Sigmoid colon (tissue), 7 donors: ENCODE measurements around the gene C9orf40. TPM values are rescaled to one million over a fixed set of nuclear protein-coding genes. Genes with fewer than 3 reads are reported as not detected.

Source experiments
- DNase-seq: peaks from one replicate; pipeline ENCODE4 v3.0.0-alpha.2; 2019
- H3K27ac ChIP-seq, 4 donors: fragments of 200-600 bp; sonication (generic); one replicate each; pipeline ENCODE4 v1.5.1; 2016 to 2019; ENCODE audit warnings: mild to moderate bottlenecking in 1 of 4
- H3K27me3 ChIP-seq, 3 donors: fragments of 200-600 bp; sonication (generic); one replicate each; pipeline ENCODE4 v1.5.1; 2019; ENCODE audit warnings: mild to moderate bottlenecking in 1 of 3
- H3K36me3 ChIP-seq, 4 donors: fragments of 200-600 bp; sonication (generic); one replicate each; pipeline ENCODE4 v1.5.1; 2016 to 2019
- H3K4me1 ChIP-seq, 4 donors: fragments of 200-600 bp; sonication (generic); one replicate each; pipeline ENCODE4 v1.5.1; 2017 to 2019
- H3K4me3 ChIP-seq, 4 donors: fragments of 200-600 bp; sonication (generic); one replicate each; pipeline ENCODE4 v1.5.1; 2017 to 2019; ENCODE audit warnings: mild to moderate bottlenecking in 2 of 4, moderate library complexity in 1 of 4
- H3K9me3 ChIP-seq, 4 donors: fragments of 200-600 bp in 3 of 4; sonication (generic) in 3 of 4; one replicate each; pipeline versions ENCODE4 v1.5.1 to v1.6.1; 2013 to 2019
- CTCF ChIP-seq, 4 experiments: fragments of 450-650 bp in 3 of 4; fragments of 200-600 bp in 1 of 4; IDR thresholded peaks; one replicate each; pipeline ENCODE4 v1.5.1; 2016 to 2019; ENCODE audit warnings: antibody characterized with exemption in 4 of 4, mild to moderate bottlenecking in 3 of 4, moderate library complexity in 2 of 4
- EP300 ChIP-seq, 4 donors: sonication (generic); formaldehyde crosslinking; IDR thresholded peaks; one replicate each; pipeline ENCODE4 v1.6.1; 2017; ENCODE audit warnings: antibody characterized with exemption in 4 of 4
- POLR2A ChIP-seq, 2 donors: fragments of 450-650 bp; IDR thresholded peaks; one replicate each; pipeline ENCODE4 v1.6.1; 2016; ENCODE audit warnings: antibody characterized with exemption in 2 of 2, mild to moderate bottlenecking in 2 of 2, moderate library complexity in 2 of 2
- POLR2AphosphoS5 ChIP-seq, 4 donors: sonication (generic); formaldehyde crosslinking; IDR thresholded peaks; one replicate each; pipeline ENCODE4 v1.6.1; 2017; ENCODE audit warnings: antibody characterized with exemption in 4 of 4
- WGBS, 2 donors: extraction: QIAGEN DNeasy Blood & Tissue Kit; methylation state at CpG; one replicate each; pipeline ENCODE4 v1.1.7; 2013; 5-methylcytosine and 5-hydroxymethylcytosine counted together
- intact Hi-C: fragments of 100-400 bp; cut with DNase I; formaldehyde crosslinking; loops from one replicate; pipeline ENCODE4 v1.15.1; 2023
- polyA plus RNA-seq, 3 donors: library from polyadenylated mRNA; stranded (reverse); fragments of 200-250 nt; gene quantifications; one replicate each; pipeline ENCODE4 v1.2.3, GENCODE V29; 2013
- total RNA-seq, 4 donors: library from RNA; depleted of rRNA; stranded (reverse); fragments of >200 nt; gene quantifications; one replicate each; pipeline ENCODE4 v1.1.0, GENCODE V29; 2016
- donor health status: healthy with polysubstance abuse.
- donor health status: Bipolar disorder and iron deficiency.
- donor health status: healthy.

Gene C9orf40
- total and polyA plus RNA-seq, 7 donors = 4.9 to 12.3 (median 6.6) TPM

DNA sequence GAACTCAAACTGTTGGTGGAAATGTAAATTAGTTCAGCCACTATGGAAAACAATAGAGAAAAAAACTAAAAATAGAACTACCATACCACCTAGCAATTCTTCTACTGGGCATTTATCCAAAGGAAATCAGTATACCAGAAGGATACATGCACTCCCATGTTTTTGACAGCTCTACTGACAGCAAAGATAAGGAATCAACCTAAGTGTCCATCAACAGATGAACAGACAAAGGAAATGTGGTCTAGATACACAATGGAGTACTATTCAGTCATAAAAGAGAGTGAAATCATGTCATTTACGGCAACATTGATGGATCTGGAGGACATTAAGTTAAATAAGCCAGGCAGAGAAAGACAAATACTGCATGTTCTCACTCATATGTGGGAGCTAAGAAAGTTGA lies 21.8 kb upstream of the C9orf40 start:
- H3K27ac ChIP-seq = no peak overlapping the region
- intact Hi-C loops = no loop called here
- H3K4me1 ChIP-seq = no peaks in the 10 kb centered on the region
- WGBS, 2 donors = 91 to 93% methylated on average over 1 of the region's 1 CpG
- H3K4me3 ChIP-seq = no peak overlapping the region
- peaks cover 0 to 9% (median 0%) of the 10 kb centered on the region in 4 donors for H3K36me3 ChIP-seq
- no peaks in the 10 kb centered on the region for H3K27me3 ChIP-seq
- DNase-seq = no peak
- TF ChIP-seq POLR2AphosphoS5 (IDR thresholded peaks at IDR 0.05) = no peak
- no peak for TF ChIP-seq EP300 (IDR thresholded peaks at IDR 0.05)
- no peak for TF ChIP-seq CTCF (IDR thresholded peaks at IDR 0.05)
- no peak for TF ChIP-seq POLR2A (IDR thresholded peaks at IDR 0.05)
- H3K9me3 ChIP-seq = peaks cover 0 to 6% (median 0%) of the 10 kb centered on the region in 4 donors

GRCh38 chr9:74973714-74974113 lies 21.0 kb upstream of the C9orf40 start:
- intact Hi-C loops = no loop called here
- H3K27me3 ChIP-seq = no peaks in the 10 kb centered on the region
- TF ChIP-seq EP300 (IDR thresholded peaks at IDR 0.05) = no peak
- TF ChIP-seq POLR2A (IDR thresholded peaks at IDR 0.05) = no peak
- TF ChIP-seq CTCF (IDR thresholded peaks at IDR 0.05) = no peak
- TF ChIP-seq POLR2AphosphoS5 (IDR thresholded peaks at IDR 0.05) = no peak

GRCh38 chr9:74963056-74963455 lies 10.3 kb upstream of the C9orf40 start:
- no peaks in the 10 kb centered on the region for H3K27me3 ChIP-seq
- DNase-seq = no peak
- TF ChIP-seq CTCF (IDR thresholded peaks at IDR 0.05) = no peak
- no peaks in the 10 kb centered on the region for H3K36me3 ChIP-seq
- WGBS, 2 donors = 98 to 99% methylated on average over 2 of the region's 2 CpGs
- intact Hi-C loops = no loop called here
- no peak overlapping the region for H3K4me3 ChIP-seq
- H3K27ac ChIP-seq = no peak overlapping the region
- no peaks in the 10 kb centered on the region for H3K4me1 ChIP-seq
- H3K9me3 ChIP-seq = peaks cover 0 to 5% (median 0%) of the 10 kb centered on the region in 4 donors

More at GRCh38 chr9:74973714-74974113, 21.0 kb upstream of the C9orf40 start:
- Histone ChIP-seq H3K4me1 (no peaks in the 10 kb centered on the region), H3K36me3 (peaks cover 0 to under 1% (median 0%) of the 10 kb centered on the region in 4 donors), H3K4me3 (no peak overlapping the region), H3K27ac (no peak overlapping the region), H3K9me3 (peaks cover 0 to 6% (median 0%) of the 10 kb centered on the region in 4 donors)
- DNase-seq = no peak

GRCh38 chr9:74961496-74961895 lies 8.8 kb upstream of the C9orf40 start:
- Histone ChIP-seq H3K4me1 (no peaks in the 10 kb centered on the region), H3K9me3 (peaks cover 0 to 5% (median 0%) of the 10 kb centered on the region in 4 donors), H3K27me3 (no peaks in the 10 kb centered on the region), H3K36me3 (no peaks in the 10 kb centered on the region), H3K27ac (no peak overlapping the region), H3K4me3 (no peak overlapping the region)
- WGBS, 2 donors = 100% methylated on average over 1 of the region's 1 CpG
- TF ChIP-seq POLR2AphosphoS5 (IDR thresholded peaks at IDR 0.05) = no peak
- TF ChIP-seq CTCF (IDR thresholded peaks at IDR 0.05) = no peak
- TF ChIP-seq POLR2A (IDR thresholded peaks at IDR 0.05) = no peak
- TF ChIP-seq EP300 (IDR thresholded peaks at IDR 0.05) = no peak
- DNase-seq = no peak
- intact Hi-C loops = no loop called here

DNA sequence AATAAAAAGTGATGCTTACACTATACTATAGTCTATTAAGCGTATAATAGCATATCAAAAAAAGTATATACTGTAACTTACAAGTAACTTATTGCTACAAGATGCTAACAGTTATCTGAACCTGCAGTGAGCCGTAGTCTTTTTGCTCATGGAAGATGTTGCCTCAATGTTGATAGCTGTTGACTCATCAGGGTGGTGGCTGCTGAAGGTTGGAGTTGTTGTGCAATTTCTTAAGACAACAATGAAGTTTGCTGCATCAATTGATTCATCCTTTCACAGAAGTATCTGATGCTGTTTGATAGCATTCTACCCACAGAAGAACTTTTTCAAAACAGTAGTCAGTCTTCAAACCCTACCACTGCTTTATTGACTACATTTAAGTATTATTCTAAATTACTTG lies 7.8 kb upstream of the C9orf40 start:
- intact Hi-C loops = no loop called here
- DNase-seq = no peak
- Histone ChIP-seq H3K4me1 (no peaks in the 10 kb centered on the region), H3K36me3 (no peaks in the 10 kb centered on the region), H3K27ac (no peak overlapping the region), H3K9me3 (peaks cover 0 to 5% (median 0%) of the 10 kb centered on the region in 4 donors), H3K27me3 (no peaks in the 10 kb centered on the region), H3K4me3 (no peak overlapping the region)
- TF ChIP-seq POLR2AphosphoS5 (IDR thresholded peaks at IDR 0.05) (no peak), EP300 (IDR thresholded peaks at IDR 0.05) (no peak), POLR2A (IDR thresholded peaks at IDR 0.05) (no peak), CTCF (IDR thresholded peaks at IDR 0.05) (no peak)
- 65 to 94% methylated on average over 2 of the region's 2 CpGs for WGBS, 2 donors
